NCI-H2107 treated with DMSO at 0.1 percent for 48 hours (cell line): ENCODE data around the gene HSPD1.
"Not testable (repeated sequence)": the region's sequence is repeated elsewhere in the genome, so short reads cannot be mapped to it uniquely, and the experiment has no call there.

ENCODE experiments used
- DNase-seq: peaks from one replicate; lab custom pipeline; 2025; ENCODE audit not compliant: unreplicated experiment; lab: John Stamatoyannopoulos, UW

The HSPD1 gene

GRCh38 chr2:197497326-197497725 lies 2.3 kb downstream of the HSPD1 start:
- no peak for DNase-seq

GRCh38 chr2:197496695-197497094 lies 2.9 kb downstream of the HSPD1 start:
- no peak for DNase-seq

- DNase-seq: no peak
Measured at GRCh38 chr2:197495433-197496134, 4.1 kb downstream of the HSPD1 start.

GRCh38 chr2:197487385-197487784 lies 12.3 kb downstream of the HSPD1 start:
- no peak for DNase-seq

GRCh38 chr2:197486175-197486574 lies 13.5 kb downstream of the HSPD1 start:
- no peak for DNase-seq

- DNase-seq: not testable (repeated sequence)
Measured at GRCh38 chr2:197484248-197484647, 15.4 kb downstream of the HSPD1 start.

- DNase-seq: no peak
Measured at GRCh38 chr2:197480165-197481036, 19.2 kb downstream of the HSPD1 start.

GRCh38 chr2:197477797-197478196 lies 21.8 kb downstream of the HSPD1 start:
- DNase-seq: no peak

- DNase-seq: no peak
Measured at GRCh38 chr2:197472166-197472565, 27.5 kb downstream of the HSPD1 start.

- DNase-seq: no peak
Measured at GRCh38 chr2:197464175-197464574, 35.5 kb downstream of the HSPD1 start.

GRCh38 chr2:197461057-197461456 lies 38.6 kb downstream of the HSPD1 start:
- DNase-seq: no peak

- no peak for DNase-seq
Measured at GRCh38 chr2:197460649-197461048, 39.0 kb downstream of the HSPD1 start.

GRCh38 chr2:197455428-197455827 lies 44.2 kb downstream of the HSPD1 start:
- DNase-seq: no peak

- DNase-seq: no peak
Measured at GRCh38 chr2:197454923-197455322, 44.7 kb downstream of the HSPD1 start.

GRCh38 chr2:197453914-197454398 lies 45.7 kb downstream of the HSPD1 start:
- no peak for DNase-seq

GRCh38 chr2:197453123-197453913 lies 46.3 kb downstream of the HSPD1 start, which contains the start of gene COQ10B:
TSS of gene COQ10B (plus strand) at chr2:197453552. CDS start at chr2:197453561, 9 bp downstream.
- peak; percentile 96 for DNase-seq

GRCh38 chr2:197452754-197453122 lies 46.9 kb downstream of the HSPD1 start:
- DNase-seq: no peak

- not testable (repeated sequence) for DNase-seq
Measured at GRCh38 chr2:197450935-197451358, 48.7 kb downstream of the HSPD1 start.

GRCh38 chr2:197450465-197450864 lies 49.2 kb downstream of the HSPD1 start:
- peak; percentile 4 for DNase-seq

GRCh38 chr2:197446844-197447243 lies 52.8 kb downstream of the HSPD1 start:
- no peak for DNase-seq

GRCh38 chr2:197445746-197446145 lies 53.9 kb downstream of the HSPD1 start:
- DNase-seq: no peak
